ENCODE measurements around the gene LMBRD1.
A peak's percentile ranks its signal among the peaks of the same experiment; 100 is the strongest.

DNA sequence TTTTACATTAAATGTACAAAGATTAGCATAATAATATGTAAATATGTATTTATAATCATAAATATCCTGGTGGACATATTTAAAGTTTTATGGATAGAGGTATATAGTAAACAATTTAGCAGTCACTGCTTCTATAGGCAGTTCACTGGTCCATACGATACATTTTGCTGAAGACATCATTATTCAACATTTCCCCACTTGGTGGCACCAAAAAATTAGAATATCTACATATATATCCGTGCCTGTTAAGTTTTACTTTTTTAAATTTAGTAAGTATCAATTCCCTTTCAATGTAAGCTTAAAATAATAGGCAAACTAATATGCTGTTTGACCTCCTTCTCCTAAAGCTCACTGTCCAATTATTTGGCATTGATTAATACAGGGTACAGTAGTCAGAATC, 64.2 kb downstream of the LMBRD1 start:
- peak; percentile 73 for TF ChIP-seq CTCF (conservative IDR thresholded peaks at IDR 0.05; ENCODE audit: low read length)
- TF ChIP-seq EZH2phosphoT487 (IDR thresholded peaks at IDR 0.05; ENCODE audit: borderline replicate concordance, low read depth, low read length), result no peak

All from OCI-LY7 (cell line).